SK-N-SH treated with all-trans-retinoic acid at 6 μM for 48 hours (cell line): ENCODE results near the gene SLFNL1.

Experiments used
- ATAC-seq: fragments of 200-7000 bp; cut with Tn5 transposase; 3 replicates; pipeline ENCODE4 v1.9.1; 2020; ENCODE audit warnings: mild to moderate bottlenecking, moderate library complexity
- ARNTL ChIP-seq: fragments of 450-650 bp; formaldehyde crosslinking; IDR thresholded peaks from 2 replicates; pipeline ENCODE4 v1.5.0; 2020; ENCODE audit warnings: low read depth, mild to moderate bottlenecking, moderate library complexity, borderline replicate concordance
- BACH2 ChIP-seq: fragments of 250-450 bp; sonication (Bioruptor Pico); IDR thresholded peaks from 2 replicates; pipeline ENCODE4 v1.9.0; 2021; ENCODE audit warnings: mild to moderate bottlenecking, borderline replicate concordance
- CSDC2 ChIP-seq: fragments of 250-450 bp; sonication (Bioruptor Pico); IDR thresholded peaks from 2 replicates; pipeline ENCODE4 v1.5.0; 2020; ENCODE audit warnings: mild to moderate bottlenecking, moderate library complexity
- CSRNP3 ChIP-seq: fragments of 250-450 bp; sonication (Bioruptor Pico); IDR thresholded peaks from 2 replicates; pipeline ENCODE4 v1.5.1; 2021; ENCODE audit warnings: mild to moderate bottlenecking, moderate library complexity
- ESRRG ChIP-seq: fragments of 250-450 bp; sonication (Bioruptor Pico); IDR thresholded peaks from 2 replicates; pipeline ENCODE4 v1.6.1; 2021; ENCODE audit warnings: mild to moderate bottlenecking
- GLIS3 ChIP-seq: fragments of 250-450 bp; sonication (Bioruptor Pico); IDR thresholded peaks from 2 replicates; pipeline ENCODE4 v1.5.0; 2020; ENCODE audit warnings: mild to moderate bottlenecking, moderate library complexity
- ISL1 ChIP-seq: fragments of 250-450 bp; sonication (Bioruptor Pico); IDR thresholded peaks from 2 replicates; pipeline ENCODE4 v2.1.2; 2022; ENCODE audit warnings: mild to moderate bottlenecking, moderate library complexity
- OSR1 ChIP-seq: fragments of 250-450 bp; sonication (Bioruptor Pico); IDR thresholded peaks from 2 replicates; pipeline ENCODE4 v1.8.0; 2022; ENCODE audit warnings: moderate library complexity, mild to moderate bottlenecking, inconsistent platforms
- POU6F1 ChIP-seq: fragments of 250-450 bp; sonication (Bioruptor Pico); IDR thresholded peaks from 2 replicates; pipeline ENCODE4 v1.8.0; 2021; ENCODE audit warnings: low read depth, mild to moderate bottlenecking, moderate library complexity, borderline replicate concordance
- PPARA ChIP-seq: fragments of 250-450 bp; sonication (Bioruptor Pico); IDR thresholded peaks from 2 replicates; pipeline ENCODE4 v1.5.0; 2020; ENCODE audit warnings: mild to moderate bottlenecking, borderline replicate concordance
- RARB ChIP-seq: fragments of 250-450 bp; sonication (Bioruptor Pico); IDR thresholded peaks from 2 replicates; pipeline ENCODE4 v1.8.0; 2021; ENCODE audit warnings: mild to moderate bottlenecking, moderate library complexity
- SNAI2 ChIP-seq: fragments of 250-450 bp; sonication (Bioruptor Pico); IDR thresholded peaks from 2 replicates; pipeline ENCODE4 v1.5.0; 2020; ENCODE audit warnings: mild to moderate bottlenecking, moderate library complexity
- TCF4 ChIP-seq: fragments of 250-450 bp; sonication (Bioruptor Pico); IDR thresholded peaks from 2 replicates; pipeline ENCODE4 v1.8.0; 2021; ENCODE audit warnings: mild to moderate bottlenecking, moderate library complexity, borderline replicate concordance
- TOX ChIP-seq: fragments of 250-450 bp; sonication (Bioruptor Pico); IDR thresholded peaks from 2 replicates; pipeline ENCODE4 v1.8.0; 2021; ENCODE audit warnings: mild to moderate bottlenecking, moderate library complexity, borderline replicate concordance
- ZC3H10 ChIP-seq: fragments of 250-450 bp; sonication (Bioruptor Pico); IDR thresholded peaks from 2 replicates; pipeline ENCODE4 v1.5.1; 2021; ENCODE audit warnings: mild to moderate bottlenecking, moderate library complexity
- ZFP3 ChIP-seq: fragments of 250-450 bp; sonication (Bioruptor Pico); IDR thresholded peaks from 2 replicates; pipeline ENCODE4 v1.5.0; 2020; ENCODE audit warnings: mild to moderate bottlenecking, moderate library complexity
- ZFP30 ChIP-seq: fragments of 450-650 bp; formaldehyde crosslinking; IDR thresholded peaks from 2 replicates; pipeline ENCODE4 v1.5.0; 2022; ENCODE audit warnings: mild to moderate bottlenecking, moderate library complexity
- ZNF70 ChIP-seq: fragments of 450-650 bp; formaldehyde crosslinking; IDR thresholded peaks from 2 replicates; pipeline ENCODE4 v1.5.0; 2020; ENCODE audit warnings: mild to moderate bottlenecking, moderate library complexity
- ZNF8 ChIP-seq: fragments of 450-650 bp; formaldehyde crosslinking; IDR thresholded peaks from 2 replicates; pipeline ENCODE4 v1.5.0; 2020; ENCODE audit warnings: mild to moderate bottlenecking, moderate library complexity
- TF ChIP-seq, protein P1 (sequence below): fragments of 250-450 bp; sonication (Bioruptor Pico); IDR thresholded peaks from 2 replicates; pipeline ENCODE4 v1.5.1; 2020; ENCODE audit warnings: low read depth, mild to moderate bottlenecking, moderate library complexity
- TF ChIP-seq, protein P2 (sequence below): fragments of 250-450 bp; sonication (Bioruptor Pico); IDR thresholded peaks from 2 replicates; pipeline ENCODE4 v1.5.0; 2020; ENCODE audit warnings: mild to moderate bottlenecking, moderate library complexity
- TF ChIP-seq, protein P3 (sequence below): fragments of 250-450 bp; sonication (Bioruptor Pico); IDR thresholded peaks from 2 replicates; pipeline ENCODE4 v1.8.0; 2020; ENCODE audit warnings: mild to moderate bottlenecking, moderate library complexity, borderline replicate concordance

The SLFNL1 gene

DNA sequence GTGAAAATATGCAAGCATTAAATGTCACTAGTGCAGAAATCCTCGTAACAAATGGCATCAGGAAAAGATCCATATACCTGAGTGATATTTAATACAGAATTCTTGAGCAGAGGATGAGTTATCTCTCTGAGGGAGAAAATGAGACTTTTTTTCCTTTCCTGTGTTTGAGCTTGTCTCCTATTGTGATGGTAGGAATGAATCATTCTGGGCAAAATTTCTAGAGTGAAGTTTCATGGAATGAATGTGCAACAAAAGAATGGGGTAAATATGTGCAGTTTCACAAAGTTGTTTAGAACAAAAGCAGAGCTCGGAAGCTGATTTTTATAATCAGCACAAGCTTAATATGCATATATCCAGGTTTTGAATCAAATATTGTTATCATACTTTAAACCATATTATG, 37.5 kb downstream of the SLFNL1 start:
- no peak for ATAC-seq
- TF ChIP-seq RARB (no peak), TOX (no peak), PPARA (no peak), ZFP3 (CRISPR knock-in tag) (no peak), ISL1 (CRISPR knock-in tag) (no peak)
- TF ChIP-seq, protein P1, sequence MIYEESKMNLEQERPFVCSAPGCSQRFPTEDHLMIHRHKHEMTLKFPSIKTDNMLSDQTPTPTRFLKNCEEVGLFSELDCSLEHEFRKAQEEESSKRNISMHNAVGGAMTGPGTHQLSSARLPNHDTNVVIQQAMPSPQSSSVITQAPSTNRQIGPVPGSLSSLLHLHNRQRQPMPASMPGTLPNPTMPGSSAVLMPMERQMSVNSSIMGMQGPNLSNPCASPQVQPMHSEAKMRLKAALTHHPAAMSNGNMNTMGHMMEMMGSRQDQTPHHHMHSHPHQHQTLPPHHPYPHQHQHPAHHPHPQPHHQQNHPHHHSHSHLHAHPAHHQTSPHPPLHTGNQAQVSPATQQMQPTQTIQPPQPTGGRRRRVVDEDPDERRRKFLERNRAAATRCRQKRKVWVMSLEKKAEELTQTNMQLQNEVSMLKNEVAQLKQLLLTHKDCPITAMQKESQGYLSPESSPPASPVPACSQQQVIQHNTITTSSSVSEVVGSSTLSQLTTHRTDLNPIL (CRISPR knock-in tag), result no peak

DNA sequence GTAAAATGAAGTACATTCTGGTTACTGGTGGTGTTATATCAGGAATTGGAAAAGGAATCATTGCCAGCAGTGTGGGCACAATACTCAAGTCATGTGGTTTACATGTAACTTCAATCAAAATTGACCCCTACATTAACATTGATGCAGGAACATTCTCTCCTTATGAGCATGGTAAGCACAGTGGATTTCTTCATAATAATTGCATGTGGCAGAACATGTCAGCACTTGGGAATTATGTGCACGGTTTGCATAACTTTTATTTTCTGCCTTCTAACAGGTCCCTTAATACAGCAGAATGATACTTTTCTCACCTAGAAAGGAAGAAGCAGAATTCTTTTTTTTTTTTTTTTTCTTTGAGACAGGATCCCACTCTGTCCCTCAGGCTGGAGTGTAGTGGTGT, 38.2 kb downstream of the SLFNL1 start:
- peak; percentile 3; the same call in 1 of the 3 replicates for ATAC-seq
- TF ChIP-seq ZFP30 (CRISPR knock-in tag) (no peak), TOX (0 out of 2 replicates have a peak, but pooled peaks have one; percentile 45)

GRCh38 chr1:40982721-40983120, 38.8 kb downstream of the SLFNL1 start:
- ATAC-seq, result no peak
- no peak for TF ChIP-seq ARNTL (CRISPR knock-in tag)
- TF ChIP-seq RARB, result no peak
- no peak for TF ChIP-seq OSR1 (CRISPR knock-in tag)
- TF ChIP-seq CSDC2 (CRISPR knock-in tag), result no peak
- TF ChIP-seq, protein P2, sequence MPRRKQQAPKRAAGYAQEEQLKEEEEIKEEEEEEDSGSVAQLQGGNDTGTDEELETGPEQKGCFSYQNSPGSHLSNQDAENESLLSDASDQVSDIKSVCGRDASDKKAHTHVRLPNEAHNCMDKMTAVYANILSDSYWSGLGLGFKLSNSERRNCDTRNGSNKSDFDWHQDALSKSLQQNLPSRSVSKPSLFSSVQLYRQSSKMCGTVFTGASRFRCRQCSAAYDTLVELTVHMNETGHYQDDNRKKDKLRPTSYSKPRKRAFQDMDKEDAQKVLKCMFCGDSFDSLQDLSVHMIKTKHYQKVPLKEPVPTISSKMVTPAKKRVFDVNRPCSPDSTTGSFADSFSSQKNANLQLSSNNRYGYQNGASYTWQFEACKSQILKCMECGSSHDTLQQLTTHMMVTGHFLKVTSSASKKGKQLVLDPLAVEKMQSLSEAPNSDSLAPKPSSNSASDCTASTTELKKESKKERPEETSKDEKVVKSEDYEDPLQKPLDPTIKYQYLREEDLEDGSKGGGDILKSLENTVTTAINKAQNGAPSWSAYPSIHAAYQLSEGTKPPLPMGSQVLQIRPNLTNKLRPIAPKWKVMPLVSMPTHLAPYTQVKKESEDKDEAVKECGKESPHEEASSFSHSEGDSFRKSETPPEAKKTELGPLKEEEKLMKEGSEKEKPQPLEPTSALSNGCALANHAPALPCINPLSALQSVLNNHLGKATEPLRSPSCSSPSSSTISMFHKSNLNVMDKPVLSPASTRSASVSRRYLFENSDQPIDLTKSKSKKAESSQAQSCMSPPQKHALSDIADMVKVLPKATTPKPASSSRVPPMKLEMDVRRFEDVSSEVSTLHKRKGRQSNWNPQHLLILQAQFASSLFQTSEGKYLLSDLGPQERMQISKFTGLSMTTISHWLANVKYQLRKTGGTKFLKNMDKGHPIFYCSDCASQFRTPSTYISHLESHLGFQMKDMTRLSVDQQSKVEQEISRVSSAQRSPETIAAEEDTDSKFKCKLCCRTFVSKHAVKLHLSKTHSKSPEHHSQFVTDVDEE (CRISPR knock-in tag), result no peak
- TF ChIP-seq, protein P1 (CRISPR knock-in tag), result no peak
- TF ChIP-seq ZNF8 (CRISPR knock-in tag), result no peak
- TF ChIP-seq ZNF70 (CRISPR knock-in tag), result no peak
- TF ChIP-seq TCF4 (CRISPR knock-in tag), result no peak
- TF ChIP-seq ISL1 (CRISPR knock-in tag), result no peak
- no peak for TF ChIP-seq GLIS3
- TF ChIP-seq BACH2 (CRISPR knock-in tag), result no peak
- TF ChIP-seq PPARA, result no peak
- no peak for TF ChIP-seq POU6F1 (CRISPR knock-in tag)

- TF ChIP-seq ESRRG, result no peak
- TF ChIP-seq CSRNP3 (CRISPR knock-in tag), result no peak
- TF ChIP-seq TCF4 (CRISPR knock-in tag), result no peak
- TF ChIP-seq, protein P2 (CRISPR knock-in tag), result no peak
- no peak for TF ChIP-seq GLIS3
- TF ChIP-seq, protein P3, sequence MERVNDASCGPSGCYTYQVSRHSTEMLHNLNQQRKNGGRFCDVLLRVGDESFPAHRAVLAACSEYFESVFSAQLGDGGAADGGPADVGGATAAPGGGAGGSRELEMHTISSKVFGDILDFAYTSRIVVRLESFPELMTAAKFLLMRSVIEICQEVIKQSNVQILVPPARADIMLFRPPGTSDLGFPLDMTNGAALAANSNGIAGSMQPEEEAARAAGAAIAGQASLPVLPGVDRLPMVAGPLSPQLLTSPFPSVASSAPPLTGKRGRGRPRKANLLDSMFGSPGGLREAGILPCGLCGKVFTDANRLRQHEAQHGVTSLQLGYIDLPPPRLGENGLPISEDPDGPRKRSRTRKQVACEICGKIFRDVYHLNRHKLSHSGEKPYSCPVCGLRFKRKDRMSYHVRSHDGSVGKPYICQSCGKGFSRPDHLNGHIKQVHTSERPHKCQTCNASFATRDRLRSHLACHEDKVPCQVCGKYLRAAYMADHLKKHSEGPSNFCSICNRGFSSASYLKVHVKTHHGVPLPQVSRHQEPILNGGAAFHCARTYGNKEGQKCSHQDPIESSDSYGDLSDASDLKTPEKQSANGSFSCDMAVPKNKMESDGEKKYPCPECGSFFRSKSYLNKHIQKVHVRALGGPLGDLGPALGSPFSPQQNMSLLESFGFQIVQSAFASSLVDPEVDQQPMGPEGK (CRISPR knock-in tag), result no peak
- TF ChIP-seq RARB, result no peak
- TF ChIP-seq PPARA, result no peak
- no peak for TF ChIP-seq SNAI2 (CRISPR knock-in tag)
- no peak for TF ChIP-seq ARNTL (CRISPR knock-in tag)
- TF ChIP-seq OSR1 (CRISPR knock-in tag), result no peak
- no peak for TF ChIP-seq ZNF8 (CRISPR knock-in tag)
- no peak for TF ChIP-seq BACH2 (CRISPR knock-in tag)
- TF ChIP-seq ZC3H10 (CRISPR knock-in tag), result no peak
- ATAC-seq, result no peak
Measured at GRCh38 chr1:40981691-40982448, 39.7 kb downstream of the SLFNL1 start.
